Measurements from ENCODE around the gene ERBIN. TPM values are rescaled to one million over a fixed set of nuclear protein-coding genes. Genes with fewer than 3 reads are reported as not detected.

Gene ERBIN
- total and polyA plus RNA-seq, 9 of the 15 experiments (the other 6 are each of a cell fraction or from before 2014, with no cell fraction given), result 11.9 to 72.8 (median 41.7) TPM

- H2AFZ ChIP-seq (ENCODE audit: low read depth, low read length), result no peak overlapping the region
- DNase-seq (ENCODE audit: extremely low read depth in 1 of 4, low spot score in 3 of 4) (no peak), ATAC-seq (no peak), FAIRE-seq (peak; percentile 6)
- in situ Hi-C loops (cut with MboI), result no loop called here
- H4K20me1 ChIP-seq (replicated peaks; ENCODE audit: control insufficient read depth, insufficient read depth, low read length), result no peaks in the 10 kb centered on the region
- H3K9me1 ChIP-seq (ENCODE audit: control insufficient read depth, insufficient read depth, low read length), result no peaks in the 10 kb centered on the region
- H3K79me2 ChIP-seq (ENCODE audit: control insufficient read depth, insufficient read depth, low read length), result no peaks in the 10 kb centered on the region
- H3K4me1 ChIP-seq (replicated peaks in 1 of 2; ENCODE audit: control insufficient read depth in 2 of 2, insufficient read depth in 2 of 2, low read length in 2 of 2), result no peaks in the 10 kb centered on the region
- no peak overlapping the region for H3K27ac ChIP-seq (ENCODE audit: extremely low read depth, low read depth, low read length)
- CTCF ChIA-PET (ENCODE audit: low intra/inter-chr PET ratio), result no interaction called here
- TF ChIP-seq DMBX1 (CRISPR knock-in tag; IDR thresholded peaks at IDR 0.05; ENCODE audit: borderline replicate concordance) (no peak), POLR2AphosphoS5 (IDR thresholded peaks at IDR 0.05; ENCODE audit: control insufficient read depth, insufficient read depth, low read depth, low read length) (no peak), PHB (CRISPR knock-in tag; IDR thresholded peaks at IDR 0.05) (no peak), ZNF586 (CRISPR knock-in tag; conservative IDR thresholded peaks at IDR 0.05) (no peak), ZBTB8A (IDR thresholded peaks at IDR 0.05; ENCODE audit: partially characterized antibody) (no peak), MAFK (IDR thresholded peaks at IDR 0.05; ENCODE audit: low read length) (no peak), CHCHD3 (CRISPR knock-in tag; IDR thresholded peaks at IDR 0.05) (no peak), ZNF232 (CRISPR knock-in tag; IDR thresholded peaks at IDR 0.05) (no peak), ZNF133 (CRISPR knock-in tag; IDR thresholded peaks at IDR 0.05) (no peak), SRSF1 (IDR thresholded peaks at IDR 0.05; ENCODE audit: low read depth, low read length) (no peak), ZNF785 (CRISPR knock-in tag; IDR thresholded peaks at IDR 0.05) (no peak)
- TF ChIP-seq, protein P1, sequence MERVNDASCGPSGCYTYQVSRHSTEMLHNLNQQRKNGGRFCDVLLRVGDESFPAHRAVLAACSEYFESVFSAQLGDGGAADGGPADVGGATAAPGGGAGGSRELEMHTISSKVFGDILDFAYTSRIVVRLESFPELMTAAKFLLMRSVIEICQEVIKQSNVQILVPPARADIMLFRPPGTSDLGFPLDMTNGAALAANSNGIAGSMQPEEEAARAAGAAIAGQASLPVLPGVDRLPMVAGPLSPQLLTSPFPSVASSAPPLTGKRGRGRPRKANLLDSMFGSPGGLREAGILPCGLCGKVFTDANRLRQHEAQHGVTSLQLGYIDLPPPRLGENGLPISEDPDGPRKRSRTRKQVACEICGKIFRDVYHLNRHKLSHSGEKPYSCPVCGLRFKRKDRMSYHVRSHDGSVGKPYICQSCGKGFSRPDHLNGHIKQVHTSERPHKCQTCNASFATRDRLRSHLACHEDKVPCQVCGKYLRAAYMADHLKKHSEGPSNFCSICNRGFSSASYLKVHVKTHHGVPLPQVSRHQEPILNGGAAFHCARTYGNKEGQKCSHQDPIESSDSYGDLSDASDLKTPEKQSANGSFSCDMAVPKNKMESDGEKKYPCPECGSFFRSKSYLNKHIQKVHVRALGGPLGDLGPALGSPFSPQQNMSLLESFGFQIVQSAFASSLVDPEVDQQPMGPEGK (CRISPR knock-in tag; IDR thresholded peaks at IDR 0.05; ENCODE audit: borderline replicate concordance), result no peak
- POLR2A ChIA-PET, result no interaction called here
- no peaks in the 10 kb centered on the region for H3K9me3 ChIP-seq (replicated peaks; ENCODE audit: control insufficient read depth, insufficient read depth, low read depth, low read length)
- 100% methylated on average over 1 of the region's 1 CpG for WGBS (ENCODE audit: insufficient coverage, low coverage, missing lambda C conversion rate)
- peaks cover 85% of the 10 kb centered on the region for H3K36me3 ChIP-seq (ENCODE audit: control insufficient read depth, insufficient read depth, low read length)
- H3K9ac ChIP-seq (ENCODE audit: insufficient read depth in 1 of 2, low read depth in 2 of 2, low read length in 2 of 2), result no peak overlapping the region
- H3K4me3 ChIP-seq, result no peak overlapping the region
- no TSS peak for BruUV-seq (replicated peaks)
- H3K27me3 ChIP-seq (ENCODE audit: control insufficient read depth in 2 of 2, insufficient read depth in 2 of 2, low read length in 2 of 2), result no peaks in the 10 kb centered on the region
- no peak overlapping the region for H3K4me2 ChIP-seq (ENCODE audit: insufficient read depth, low read length)
- intact Hi-C loops (cut with micrococcal nuclease), result no loop called here
Observed at GRCh38 chr5:66039701-66040100, 113.3 kb downstream of the ERBIN start.

All from K562 (cell line).